Measurements from ENCODE around the gene PTPRM.

PTPRM gene

GRCh38 chr18:8349608-8350323 lies 782.6 kb downstream of the PTPRM start:
- DNase-seq, result no peak

- DNase-seq, result no peak
Measured at GRCh38 chr18:8350628-8351027, 783.5 kb downstream of the PTPRM start.

DNA sequence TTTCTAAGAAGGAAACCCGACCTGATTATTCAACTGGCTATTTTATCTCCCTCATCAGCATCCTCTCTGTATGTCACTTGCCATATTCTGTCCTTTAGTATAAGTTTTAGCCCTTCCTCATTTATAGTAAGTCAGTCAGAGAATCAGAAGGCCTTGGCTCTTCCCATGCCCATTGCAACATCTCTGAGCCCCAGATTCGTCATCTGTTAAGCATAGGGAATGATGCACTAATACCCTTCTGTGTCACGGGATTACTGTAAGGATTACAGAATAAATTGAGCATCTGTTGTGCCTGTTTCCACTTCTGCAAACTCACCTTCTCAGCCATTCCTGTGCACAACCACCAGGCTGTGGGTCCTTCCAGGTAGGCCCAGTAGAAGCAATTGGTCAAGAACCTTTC lies 784.0 kb downstream of the PTPRM start:
- no peak for DNase-seq

DNA sequence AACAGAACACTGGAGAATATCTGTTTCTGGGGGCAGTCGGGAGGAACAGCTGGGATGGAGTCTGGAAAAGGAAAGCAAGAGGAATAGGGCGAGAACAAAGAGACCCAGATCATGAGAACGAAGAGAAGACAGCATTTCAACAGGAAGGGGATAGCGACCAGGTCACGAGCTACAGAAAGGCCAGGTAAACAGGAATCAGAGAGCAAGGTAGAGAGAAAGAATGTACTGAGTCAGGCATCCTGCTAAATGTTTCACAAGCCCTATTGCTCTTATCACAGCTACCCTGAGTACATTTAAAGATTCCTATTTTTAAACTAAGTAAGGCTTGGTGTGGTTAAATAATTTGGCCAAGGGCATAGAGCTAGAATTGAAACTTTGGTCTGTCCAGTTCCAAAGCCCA lies 787.2 kb downstream of the PTPRM start:
- no peak for DNase-seq

DNA sequence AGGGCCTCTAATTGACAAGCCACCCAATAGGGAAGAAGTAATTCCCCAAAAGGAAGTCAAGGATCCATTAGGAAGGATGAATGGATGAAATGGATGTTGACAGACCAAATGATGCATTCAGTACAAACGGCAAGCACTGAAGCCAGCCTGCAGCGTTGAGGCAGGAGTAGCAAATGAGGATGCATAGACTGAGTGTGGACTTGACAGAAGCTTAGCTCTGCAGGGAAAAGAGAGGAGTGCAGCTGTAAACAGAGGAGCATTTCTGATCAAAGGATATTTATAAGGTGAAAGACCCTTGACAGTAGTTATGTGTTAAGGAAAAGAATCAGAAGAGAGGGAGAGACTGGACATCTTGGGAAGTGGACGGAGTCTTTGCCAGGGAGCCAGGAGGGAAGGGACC lies 788.9 kb downstream of the PTPRM start:
- DNase-seq, result no peak

DNA sequence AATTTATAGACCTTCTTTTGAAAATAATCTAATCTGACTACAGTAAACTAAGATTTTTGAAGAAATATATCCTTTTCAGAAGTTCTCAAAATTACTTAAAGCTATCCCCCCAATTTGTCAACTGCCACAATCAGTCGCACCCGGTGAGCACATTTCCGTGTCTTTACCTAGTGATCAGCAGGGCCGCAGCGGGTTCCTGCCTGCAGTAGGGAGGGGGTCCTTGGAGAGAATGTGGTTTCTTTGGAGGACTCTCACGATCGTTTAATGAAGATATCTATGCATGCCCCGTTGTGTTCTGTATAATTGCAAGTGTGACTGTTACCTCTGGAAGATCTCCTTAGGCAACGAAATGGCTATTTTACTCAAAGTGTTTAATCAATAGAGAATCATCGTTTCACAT lies 790.2 kb downstream of the PTPRM start:
- no peak for DNase-seq

GRCh38 chr18:8358033-8358765 lies 791.1 kb downstream of the PTPRM start:
- DNase-seq, result no peak

DNA sequence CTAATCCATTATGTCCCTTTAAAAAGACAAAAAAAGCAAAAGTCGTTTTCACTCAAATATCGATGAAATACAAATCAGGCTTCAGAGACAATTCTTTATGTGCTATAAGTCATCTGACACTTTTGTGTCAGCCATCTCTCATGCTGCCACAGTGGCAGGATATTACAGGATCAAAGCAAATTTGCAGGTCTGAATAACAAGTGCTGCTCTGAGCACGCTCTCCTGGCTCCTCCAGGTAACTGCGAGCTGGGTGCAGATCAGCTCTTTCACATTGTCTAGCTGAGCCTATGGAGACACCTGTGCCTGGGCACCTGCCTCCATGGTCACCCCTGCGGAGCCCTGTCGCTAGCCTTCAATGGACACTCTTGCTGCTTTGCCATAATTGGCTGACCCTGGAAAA lies 792.0 kb downstream of the PTPRM start:
- DNase-seq, result no peak

DNA sequence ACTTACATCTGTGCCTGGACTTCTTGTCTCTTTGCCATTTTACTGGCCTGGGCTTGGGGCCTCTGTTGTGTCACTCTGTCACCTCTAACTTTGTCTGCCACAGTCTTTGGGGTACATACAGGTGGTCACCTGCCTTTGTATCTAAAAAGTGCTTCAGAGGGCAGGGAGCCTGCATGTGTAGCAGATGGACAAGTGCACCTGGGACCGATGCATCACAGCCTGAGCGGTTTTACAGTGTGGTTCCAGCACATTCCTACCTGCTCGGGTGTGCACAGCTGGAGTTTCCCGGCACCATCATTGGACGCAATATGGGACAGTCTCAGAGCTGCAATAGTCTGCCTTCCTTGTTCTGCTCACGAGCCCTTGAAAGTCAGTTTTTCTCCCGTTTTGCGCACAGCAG lies 792.4 kb downstream of the PTPRM start:
- DNase-seq, result no peak

- DNase-seq, result no peak
Measured at GRCh38 chr18:8361941-8362471, 794.9 kb downstream of the PTPRM start.

GRCh38 chr18:8362863-8363262 lies 795.7 kb downstream of the PTPRM start:
- no peak for DNase-seq

GRCh38 chr18:8364385-8364784 lies 797.3 kb downstream of the PTPRM start:
- DNase-seq, result no peak

DNA sequence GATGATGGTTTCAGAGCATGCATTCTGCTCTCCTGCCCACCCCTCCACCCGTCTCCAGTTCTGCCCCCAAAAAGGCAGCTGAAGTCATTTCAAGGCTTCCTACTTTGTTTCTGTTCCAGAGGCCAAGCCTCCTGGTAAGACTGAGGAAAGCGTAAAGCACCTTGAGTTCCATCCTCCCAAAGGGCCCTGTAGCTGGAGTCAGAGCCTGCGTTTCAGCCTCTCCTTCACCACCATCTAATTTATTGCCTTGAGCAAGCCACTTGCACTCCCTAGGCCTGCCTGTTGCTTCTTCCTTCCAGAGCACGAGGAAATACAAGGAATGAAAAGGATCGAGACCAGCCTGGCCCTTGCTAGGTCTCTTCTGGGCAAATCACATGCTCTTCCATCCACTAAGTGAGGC lies 797.9 kb downstream of the PTPRM start:
- DNase-seq, result no peak

GRCh38 chr18:8365528-8365927 lies 798.4 kb downstream of the PTPRM start:
- DNase-seq, result no peak

DNA sequence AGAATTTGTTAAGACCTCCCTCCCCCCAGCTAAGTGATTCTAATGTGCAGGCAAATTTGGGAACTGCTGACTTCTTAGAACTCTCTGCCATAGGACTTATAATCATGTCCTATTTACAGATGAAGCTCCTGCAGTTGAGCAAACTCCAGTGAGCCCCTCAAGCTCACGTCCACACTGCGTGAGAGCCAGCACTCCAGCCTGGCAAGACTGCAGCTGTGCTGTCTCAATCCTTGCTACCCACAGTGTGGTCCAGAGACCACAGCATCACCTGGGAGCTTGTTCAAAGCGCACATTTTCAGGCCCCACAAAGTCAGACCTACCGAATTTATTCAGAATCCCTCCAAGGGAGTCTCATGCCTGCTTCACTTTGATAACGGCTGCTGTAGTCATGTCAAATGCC lies 799.0 kb downstream of the PTPRM start:
- DNase-seq, result no peak

GRCh38 chr18:8366656-8367055 lies 799.5 kb downstream of the PTPRM start:
- DNase-seq, result no peak

DNA sequence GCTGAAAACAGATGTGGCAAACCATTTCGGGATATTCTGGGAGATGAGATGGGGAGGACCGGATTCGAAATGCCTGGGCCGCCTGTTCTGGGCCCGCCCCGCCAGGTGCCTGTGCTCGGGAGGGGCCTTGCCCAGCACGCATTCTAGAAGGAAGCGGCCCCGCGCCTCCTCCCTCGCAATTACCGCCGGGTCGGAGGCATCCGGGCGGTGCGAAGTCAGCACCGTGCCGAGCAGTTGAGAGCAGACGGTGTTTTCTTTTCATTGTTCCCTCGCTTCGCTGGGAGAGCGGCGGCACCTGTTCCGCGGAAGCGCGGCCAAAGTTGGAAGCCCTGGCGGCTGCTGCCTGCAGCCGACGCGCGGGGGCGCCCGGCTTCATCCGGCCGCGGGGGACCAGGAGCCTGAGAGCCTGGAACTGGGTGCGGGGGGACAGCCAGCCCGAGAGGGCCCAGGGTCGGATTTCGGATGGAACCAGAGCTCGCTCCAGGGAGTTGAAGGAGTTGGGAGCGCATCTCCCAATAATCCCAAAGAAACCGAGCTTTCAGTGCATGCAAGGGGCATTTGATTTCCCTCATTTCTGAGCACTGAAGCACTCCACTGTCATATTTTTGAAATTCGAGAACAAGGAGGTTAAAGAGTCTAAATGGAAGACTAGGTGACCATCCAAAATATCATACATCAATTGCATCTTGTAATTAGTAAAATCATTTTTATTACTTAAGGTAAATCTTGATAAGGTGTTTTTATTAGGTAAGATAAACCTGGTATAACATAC lies 800.3 kb downstream of the PTPRM start:
- DNase-seq, result no peak

DNA sequence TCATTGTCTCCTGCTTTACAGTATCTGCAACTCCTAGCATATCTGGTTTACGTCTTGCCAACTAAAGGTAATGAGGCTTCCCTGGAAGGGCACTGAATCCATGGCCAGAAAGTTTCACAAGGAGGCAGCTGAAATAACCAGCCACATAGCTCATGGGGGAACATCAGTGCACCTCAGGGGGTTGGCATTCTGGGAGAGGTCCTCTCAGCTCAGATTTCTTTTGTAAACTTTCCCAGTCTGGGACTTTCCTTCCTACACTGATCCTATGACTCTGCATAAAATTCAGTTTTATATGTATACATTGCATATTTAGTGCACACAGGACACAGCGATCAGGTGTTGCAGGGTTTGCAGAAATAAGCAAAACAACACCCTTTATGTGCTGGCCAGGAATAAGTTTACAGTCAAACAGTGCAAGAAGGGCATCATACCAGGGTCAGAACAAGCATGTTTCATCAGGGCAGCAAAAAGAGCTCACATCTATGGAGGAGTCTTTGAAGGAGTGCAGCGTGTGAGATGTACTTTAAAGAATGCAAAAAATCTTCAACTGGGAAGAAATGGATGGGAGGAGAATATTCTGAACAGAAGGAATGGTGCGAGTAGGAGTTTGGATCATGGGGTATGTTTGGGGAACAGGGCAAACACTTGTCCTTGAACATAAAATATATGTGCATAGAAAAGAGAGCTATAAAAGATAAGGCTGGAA lies 801.5 kb downstream of the PTPRM start:
- DNase-seq, result no peak

GRCh38 chr18:8373486-8373885 lies 806.4 kb downstream of the PTPRM start:
- DNase-seq, result no peak

DNA sequence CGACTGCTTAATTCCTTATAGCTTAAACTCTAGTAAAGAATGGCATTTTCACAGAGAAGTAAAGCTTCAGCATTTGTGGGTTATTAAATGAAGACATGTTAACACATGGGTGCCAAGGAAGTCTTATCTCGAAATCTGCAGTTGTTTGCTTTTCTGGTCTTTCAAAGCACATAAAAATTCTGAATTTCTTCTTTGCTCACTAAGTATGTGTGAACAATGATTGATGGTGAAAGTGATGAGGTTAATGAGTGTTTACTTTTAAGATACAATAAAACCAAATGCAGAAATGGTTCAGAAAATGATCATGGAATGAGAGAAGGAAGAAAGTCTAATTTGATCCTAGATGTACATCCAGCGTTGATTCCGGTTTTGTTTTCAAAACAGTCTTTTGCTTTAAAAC lies 807.6 kb downstream of the PTPRM start:
- DNase-seq, result no peak

GRCh38 chr18:8375249-8375648 lies 808.1 kb downstream of the PTPRM start:
- no peak for DNase-seq

DNA sequence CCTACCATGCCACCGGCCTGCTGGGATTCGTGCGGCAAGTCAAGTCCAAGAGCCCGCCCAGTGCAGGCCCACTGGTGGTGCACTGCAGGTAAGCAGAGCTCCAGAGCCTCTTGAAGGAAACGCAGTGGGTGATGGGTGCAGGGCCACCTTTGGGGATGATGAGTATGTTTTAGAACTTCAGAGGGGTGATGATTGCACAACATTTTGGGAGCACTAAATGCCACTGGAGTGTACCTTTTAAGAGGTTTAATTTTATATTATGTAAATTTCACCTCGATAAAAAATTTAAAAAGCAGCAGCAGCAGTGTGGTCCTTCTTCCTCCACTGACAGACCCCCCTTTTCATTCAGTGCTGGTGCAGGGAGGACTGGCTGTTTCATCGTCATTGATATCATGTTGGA lies 809.0 kb downstream of the PTPRM start:
- DNase-seq, result no peak

All from NCI-H226 (cell line).